ENCODE results near the gene FPR2.
"Not testable (repeated sequence)": the region's sequence is repeated elsewhere in the genome, so short reads cannot be mapped to it uniquely, and the experiment has no call there.

Gene FPR2

DNA sequence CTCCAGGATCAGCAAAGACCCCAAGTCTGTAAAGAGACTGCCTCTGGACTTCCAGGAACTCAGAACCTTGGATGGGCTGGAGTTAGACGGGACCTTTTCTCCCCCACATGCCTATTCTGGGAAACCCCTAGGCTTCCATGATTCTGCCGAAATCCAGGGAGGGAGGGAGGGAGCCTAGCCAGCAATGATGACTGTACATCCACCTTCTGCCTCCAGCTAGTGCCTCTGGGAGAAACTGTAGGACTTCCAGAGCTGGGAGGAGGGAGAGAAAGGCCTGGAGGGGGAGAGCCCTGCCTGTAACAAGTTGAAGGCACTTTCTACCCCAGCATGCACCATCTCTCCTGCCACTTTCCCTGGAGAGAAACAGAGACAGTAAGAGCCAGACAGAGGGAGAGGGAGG lies 31.2 kb upstream of the FPR2 start:
- no peak overlapping the region for H3K27ac Mint-ChIP-seq
- DNase-seq (no peak), ATAC-seq (no peak)
- no peaks in the 10 kb centered on the region for H3K4me1 Mint-ChIP-seq
- no peak overlapping the region for H3K4me3 Mint-ChIP-seq
- H3K27me3 Mint-ChIP-seq = peaks cover 19% of the 10 kb centered on the region
- H3K9me3 Mint-ChIP-seq = peaks cover 11% of the 10 kb centered on the region
- H3K36me3 Mint-ChIP-seq (ENCODE audit: low read depth) = no peaks in the 10 kb centered on the region

DNA sequence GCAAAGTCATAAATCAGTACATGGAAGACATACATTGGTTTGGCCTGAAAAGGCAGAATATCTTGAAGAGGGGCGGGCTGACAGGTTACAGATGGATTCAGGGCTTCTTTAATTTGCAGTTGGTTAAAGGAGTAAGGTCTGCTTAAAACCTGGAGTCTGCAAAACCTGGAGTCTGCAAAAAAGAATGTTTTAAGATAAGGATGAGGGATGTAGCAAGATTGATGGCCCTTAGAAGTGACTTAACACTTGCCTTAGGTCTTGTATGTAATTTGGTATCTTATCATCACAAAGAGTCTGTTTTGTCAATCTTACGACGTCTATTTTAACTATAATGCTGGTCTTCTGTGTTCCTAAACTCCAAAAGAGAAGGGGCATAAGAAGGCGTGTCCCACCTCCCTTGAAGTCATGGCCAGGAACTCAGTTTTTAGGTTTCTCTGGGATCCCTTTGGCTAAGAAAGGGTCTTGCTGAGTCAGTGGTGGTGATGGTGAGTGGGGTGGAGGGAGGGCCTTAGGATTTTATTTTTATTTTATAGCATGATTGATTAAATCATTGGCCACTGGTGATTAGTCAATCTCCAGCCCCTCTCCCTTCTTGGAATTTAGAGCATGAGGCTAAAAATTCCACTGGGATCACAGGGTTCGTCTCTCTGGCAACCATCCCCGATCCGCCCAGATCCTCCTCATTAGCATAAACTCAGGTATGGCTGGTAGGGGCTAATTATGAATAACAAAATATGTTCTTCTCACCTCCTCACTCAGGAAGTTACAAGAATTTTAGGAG lies 27.0 kb upstream of the FPR2 start:
- Mint-ChIP-seq H3K4me1 (no peaks in the 10 kb centered on the region), H3K27ac (no peak overlapping the region), H3K27me3 (peaks cover 6% of the 10 kb centered on the region), H3K4me3 (no peak overlapping the region), H3K9me3 (peaks cover 11% of the 10 kb centered on the region), H3K36me3 (ENCODE audit: low read depth) (no peaks in the 10 kb centered on the region)
- ATAC-seq (no peak), DNase-seq (no peak)

DNA sequence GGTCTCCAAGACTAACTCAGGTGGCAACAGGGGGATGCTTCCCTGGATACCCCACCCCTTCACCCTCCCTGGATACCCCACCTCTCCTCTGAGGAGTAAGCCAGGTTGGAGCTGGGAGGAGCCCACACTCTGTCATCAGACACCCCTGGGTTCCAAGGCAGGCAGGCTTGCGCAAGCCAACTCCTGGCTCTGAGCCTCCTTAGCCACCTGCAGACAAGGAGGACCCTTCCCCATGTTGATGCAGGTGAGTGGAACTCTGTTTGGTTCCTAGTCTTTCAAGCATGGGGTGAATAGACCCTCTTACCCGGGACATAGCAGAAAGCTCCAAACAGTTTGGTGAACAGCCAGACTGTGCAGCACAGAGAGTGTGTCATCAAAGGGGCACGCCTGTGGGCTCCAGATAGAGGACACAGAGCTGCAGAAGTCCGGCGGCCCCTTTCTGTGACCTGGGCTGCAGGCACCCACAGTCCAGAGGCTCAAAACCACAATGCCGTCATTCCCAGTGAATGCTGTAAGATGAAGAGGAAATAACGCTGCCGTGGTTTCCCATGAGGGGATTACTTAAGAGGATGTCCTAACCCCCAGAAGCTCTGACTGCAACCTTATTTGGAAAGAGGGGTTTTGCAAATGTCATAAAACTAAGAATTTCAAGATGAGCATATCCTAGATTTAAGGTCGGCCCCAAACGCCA lies 25.1 kb upstream of the FPR2 start:
- no peak overlapping the region for H3K4me3 Mint-ChIP-seq
- H3K27me3 Mint-ChIP-seq = peaks cover 6% of the 10 kb centered on the region
- no peaks in the 10 kb centered on the region for H3K4me1 Mint-ChIP-seq
- no peaks in the 10 kb centered on the region for H3K36me3 Mint-ChIP-seq (ENCODE audit: low read depth)
- ATAC-seq (no peak), DNase-seq (no peak)
- no peak overlapping the region for H3K27ac Mint-ChIP-seq
- peaks cover 7% of the 10 kb centered on the region for H3K9me3 Mint-ChIP-seq

DNA sequence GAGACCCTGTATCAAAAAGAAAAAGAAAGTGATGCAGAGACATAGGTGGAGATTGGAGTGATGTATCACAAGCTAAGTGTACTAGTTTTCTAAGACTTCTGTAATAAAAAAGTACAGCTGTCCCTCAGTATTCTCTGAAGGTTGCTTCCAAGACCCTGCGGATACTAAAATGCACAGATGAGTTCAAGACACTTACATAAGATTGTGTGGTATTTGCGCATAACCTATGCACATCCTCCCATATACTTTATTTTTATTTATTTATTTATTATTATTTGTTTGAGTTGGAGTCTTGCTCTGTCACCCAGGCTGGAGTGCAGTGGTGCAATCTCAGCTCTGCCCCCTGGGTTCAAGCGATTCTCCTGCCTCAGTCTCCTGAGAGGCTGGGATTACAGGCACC lies 23.6 kb upstream of the FPR2 start:
- Mint-ChIP-seq H3K27me3 (peaks cover 4% of the 10 kb centered on the region), H3K36me3 (ENCODE audit: low read depth) (no peaks in the 10 kb centered on the region), H3K4me3 (no peak overlapping the region), H3K4me1 (no peaks in the 10 kb centered on the region), H3K9me3 (no peaks in the 10 kb centered on the region), H3K27ac (no peak overlapping the region)
- DNase-seq = no peak
- ATAC-seq = no peak

DNA sequence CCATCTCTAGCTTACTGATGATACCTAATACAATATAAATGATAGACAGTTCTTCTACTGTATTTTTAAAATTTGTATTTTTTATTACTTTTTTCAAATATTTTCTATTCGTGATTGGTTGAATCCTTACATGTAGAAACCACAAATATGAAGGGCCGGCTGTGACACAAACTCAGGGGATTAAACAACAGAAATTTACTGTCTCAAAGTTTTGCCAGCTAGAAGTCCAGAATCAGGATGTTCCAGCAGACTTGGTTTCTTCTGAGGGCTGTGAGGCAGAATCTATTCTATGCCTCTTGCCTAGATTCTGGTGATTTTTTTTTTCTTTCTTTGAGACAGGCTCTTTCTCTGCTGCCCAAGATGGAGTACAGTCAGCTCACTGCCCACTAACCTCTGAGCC lies 23.1 kb upstream of the FPR2 start:
- no peak overlapping the region for H3K4me3 Mint-ChIP-seq
- no peak overlapping the region for H3K27ac Mint-ChIP-seq
- no peaks in the 10 kb centered on the region for H3K4me1 Mint-ChIP-seq
- H3K9me3 Mint-ChIP-seq = no peaks in the 10 kb centered on the region
- peaks cover 6% of the 10 kb centered on the region for H3K27me3 Mint-ChIP-seq
- no peaks in the 10 kb centered on the region for H3K36me3 Mint-ChIP-seq (ENCODE audit: low read depth)
- no peak for ATAC-seq
- DNase-seq = no peak

DNA sequence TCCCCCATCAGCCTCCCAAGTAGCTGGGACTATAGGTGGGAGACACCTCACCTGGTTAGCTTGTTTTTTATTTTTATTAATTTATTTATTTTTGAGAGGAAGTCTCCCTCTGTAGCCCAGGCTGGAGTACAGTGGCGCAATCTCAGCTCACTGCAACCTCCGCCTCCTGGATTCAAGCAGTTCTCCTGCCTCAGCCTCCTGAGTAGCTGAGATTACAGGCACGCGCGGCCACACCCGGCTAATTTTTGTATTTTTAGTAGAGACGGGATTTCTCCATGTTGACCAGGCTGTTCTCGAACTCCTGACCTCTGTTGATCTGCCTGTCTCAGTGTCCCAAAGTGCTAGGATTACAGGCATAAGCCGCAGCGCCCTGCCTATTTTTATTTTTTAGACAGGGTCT lies 22.5 kb upstream of the FPR2 start:
- not testable (repeated sequence) for H3K27me3 Mint-ChIP-seq; DNase-seq; H3K9me3 Mint-ChIP-seq; H3K4me3 Mint-ChIP-seq; H3K36me3 Mint-ChIP-seq (ENCODE audit: low read depth); H3K27ac Mint-ChIP-seq; ATAC-seq; H3K4me1 Mint-ChIP-seq

DNA sequence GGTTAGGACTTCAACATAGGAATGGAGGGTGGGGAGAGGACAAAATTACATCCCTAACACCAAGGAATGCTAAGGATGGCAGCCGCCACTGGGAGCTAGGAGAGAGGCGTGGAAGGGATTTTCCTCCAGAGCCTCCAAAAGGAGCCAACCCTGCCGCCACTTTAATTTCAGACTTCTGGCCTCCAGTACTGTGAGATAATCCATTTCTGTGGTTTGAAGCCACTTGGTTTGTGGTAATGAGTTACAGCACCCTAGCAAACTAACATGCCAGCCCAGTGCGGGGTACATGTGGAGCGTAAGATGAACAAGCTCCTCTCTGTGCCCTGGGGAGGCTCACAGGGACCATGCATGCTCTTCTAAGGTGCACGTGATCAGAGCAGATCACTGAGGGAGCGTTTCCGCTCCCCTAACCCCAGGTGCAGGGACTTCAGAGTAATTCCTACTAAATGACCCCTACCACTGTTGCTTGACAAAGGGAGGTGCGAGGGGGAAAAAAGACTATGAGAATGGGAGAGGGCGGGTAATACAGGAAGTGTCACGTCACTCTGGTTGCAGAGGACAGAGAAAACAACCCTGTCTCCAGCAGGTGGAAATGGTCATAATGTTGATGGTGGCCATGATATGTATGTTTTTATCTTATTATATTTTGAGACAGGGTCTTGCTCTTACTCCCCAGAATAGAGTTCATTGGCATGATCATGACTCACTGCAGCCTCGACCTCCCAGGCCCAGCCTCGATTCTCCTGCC lies 21.3 kb upstream of the FPR2 start:
- ATAC-seq (no peak), DNase-seq (no peak)
- no peaks in the 10 kb centered on the region for H3K4me1 Mint-ChIP-seq
- no peak overlapping the region for H3K4me3 Mint-ChIP-seq
- H3K36me3 Mint-ChIP-seq (ENCODE audit: low read depth) = no peaks in the 10 kb centered on the region
- H3K9me3 Mint-ChIP-seq = no peaks in the 10 kb centered on the region
- H3K27ac Mint-ChIP-seq = no peak overlapping the region
- peaks cover 9% of the 10 kb centered on the region for H3K27me3 Mint-ChIP-seq

DNA sequence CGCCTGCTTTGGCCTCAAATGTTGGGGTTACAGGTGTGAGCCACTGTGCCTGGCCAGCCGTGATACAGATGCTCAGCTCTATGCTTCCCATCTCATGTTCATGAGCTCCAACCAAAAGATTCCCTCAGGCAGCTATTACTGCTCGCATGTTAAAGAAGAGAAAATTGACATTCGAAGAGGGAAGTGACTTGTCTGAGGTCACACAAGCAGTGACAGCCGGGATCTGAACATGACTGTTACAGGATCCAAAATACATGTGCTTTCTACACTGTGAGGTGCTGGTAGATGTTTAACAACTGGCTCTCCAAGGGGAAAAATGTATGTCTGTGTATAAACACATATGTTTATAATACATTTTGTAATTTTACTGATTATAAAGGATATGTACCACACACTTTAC lies 20.6 kb upstream of the FPR2 start:
- Mint-ChIP-seq H3K27me3 (peaks cover 7% of the 10 kb centered on the region), H3K36me3 (ENCODE audit: low read depth) (no peaks in the 10 kb centered on the region), H3K27ac (no peak overlapping the region), H3K4me3 (no peak overlapping the region), H3K4me1 (no peaks in the 10 kb centered on the region), H3K9me3 (no peaks in the 10 kb centered on the region)
- DNase-seq = no peak
- no peak for ATAC-seq

DNA sequence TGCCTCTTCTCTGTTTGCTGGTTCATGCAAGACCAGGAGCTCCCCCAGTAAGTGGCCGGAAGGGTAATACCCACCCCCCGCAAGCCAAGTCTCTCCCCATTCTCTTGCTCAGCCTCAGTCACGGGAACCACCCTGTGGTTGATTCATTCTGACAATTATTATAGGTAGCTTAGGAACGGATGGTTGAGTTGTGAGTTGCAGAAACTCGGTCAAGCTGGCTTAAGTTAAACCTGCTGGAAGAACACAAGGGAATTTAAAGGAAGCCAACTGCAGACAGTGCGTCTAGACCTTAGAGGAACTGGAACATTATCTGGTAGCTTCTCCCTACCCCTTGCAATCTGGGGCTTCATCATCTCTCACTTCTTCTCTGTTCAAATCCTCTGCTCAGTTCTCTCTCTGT lies 18.2 kb upstream of the FPR2 start:
- Mint-ChIP-seq H3K4me1 (no peaks in the 10 kb centered on the region), H3K9me3 (no peaks in the 10 kb centered on the region), H3K36me3 (ENCODE audit: low read depth) (no peaks in the 10 kb centered on the region), H3K27me3 (peaks cover 11% of the 10 kb centered on the region), H3K4me3 (no peak overlapping the region), H3K27ac (no peak overlapping the region)
- DNase-seq = no peak
- ATAC-seq = no peak

DNA sequence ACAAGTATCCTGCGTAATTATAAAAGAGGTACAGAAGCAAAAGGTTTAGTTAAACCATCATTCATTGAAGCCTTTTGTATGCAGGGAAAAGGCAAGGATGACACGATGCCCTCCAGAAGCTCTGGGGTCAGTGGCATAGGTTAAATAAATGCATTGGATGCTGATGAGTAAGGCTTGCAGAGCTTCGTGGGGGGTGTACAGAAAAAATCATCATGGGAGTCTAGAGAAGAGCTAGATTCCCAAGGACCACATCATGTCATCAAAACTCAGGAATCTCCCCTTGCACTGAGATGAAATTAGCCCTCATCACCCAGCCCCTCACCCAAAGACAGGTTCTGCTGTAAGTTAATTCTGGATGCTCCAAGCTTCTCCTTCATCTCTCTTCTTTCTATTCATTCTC lies 17.6 kb upstream of the FPR2 start:
- ATAC-seq = no peak
- no peaks in the 10 kb centered on the region for H3K36me3 Mint-ChIP-seq (ENCODE audit: low read depth)
- no peak for DNase-seq
- no peak overlapping the region for H3K27ac Mint-ChIP-seq
- no peaks in the 10 kb centered on the region for H3K9me3 Mint-ChIP-seq
- H3K4me1 Mint-ChIP-seq = no peaks in the 10 kb centered on the region
- H3K4me3 Mint-ChIP-seq = no peak overlapping the region
- H3K27me3 Mint-ChIP-seq = peaks cover 11% of the 10 kb centered on the region

DNA sequence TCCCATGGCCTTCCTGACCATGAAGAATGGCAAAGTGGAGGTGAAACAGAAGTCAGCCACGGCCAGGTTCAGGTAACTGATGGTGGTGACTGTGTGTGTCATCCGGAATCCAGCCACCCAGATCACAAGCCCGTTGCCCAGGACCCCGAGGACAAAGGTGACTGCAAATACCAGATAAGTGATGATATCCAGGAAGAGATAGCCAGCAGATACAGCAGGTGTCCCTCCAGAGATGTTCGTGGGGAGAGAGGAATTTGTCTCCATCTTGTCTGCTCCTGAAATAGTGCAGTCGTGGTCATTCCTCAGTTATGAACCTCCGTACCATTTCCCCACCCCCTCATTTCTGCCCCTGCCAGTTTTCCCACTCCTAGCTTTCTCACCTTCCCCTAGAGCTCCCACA lies 14.2 kb upstream of the FPR2 start:
- Mint-ChIP-seq H3K27me3 (peaks cover 11% of the 10 kb centered on the region), H3K4me3 (no peak overlapping the region), H3K36me3 (ENCODE audit: low read depth) (no peaks in the 10 kb centered on the region), H3K27ac (no peak overlapping the region), H3K9me3 (no peaks in the 10 kb centered on the region), H3K4me1 (no peaks in the 10 kb centered on the region)
- DNase-seq = no peak
- ATAC-seq = no peak

DNA sequence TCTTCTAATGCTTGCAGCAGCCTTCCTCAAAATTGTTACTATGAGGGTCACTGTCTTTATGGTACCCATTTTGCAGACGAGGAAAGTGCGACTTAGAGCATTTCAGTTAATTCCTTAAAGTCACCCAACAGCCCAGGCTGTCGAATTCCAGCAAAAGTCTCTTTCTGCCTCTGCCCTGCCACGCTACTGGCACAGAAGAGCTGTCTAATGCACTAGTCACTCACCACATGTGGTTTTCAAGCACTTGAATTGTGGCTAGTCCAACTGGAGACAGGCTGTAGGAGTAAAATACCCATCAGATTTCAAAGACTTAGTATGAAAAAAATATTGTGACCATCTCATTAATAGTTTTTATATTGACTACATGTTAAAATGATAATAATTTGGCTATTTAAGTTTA lies 11.0 kb upstream of the FPR2 start:
- ATAC-seq = no peak
- no peak for DNase-seq
- Mint-ChIP-seq H3K9me3 (no peaks in the 10 kb centered on the region), H3K4me3 (no peak overlapping the region), H3K27ac (no peak overlapping the region), H3K4me1 (no peaks in the 10 kb centered on the region), H3K27me3 (peaks cover 6% of the 10 kb centered on the region), H3K36me3 (ENCODE audit: low read depth) (no peaks in the 10 kb centered on the region)

DNA sequence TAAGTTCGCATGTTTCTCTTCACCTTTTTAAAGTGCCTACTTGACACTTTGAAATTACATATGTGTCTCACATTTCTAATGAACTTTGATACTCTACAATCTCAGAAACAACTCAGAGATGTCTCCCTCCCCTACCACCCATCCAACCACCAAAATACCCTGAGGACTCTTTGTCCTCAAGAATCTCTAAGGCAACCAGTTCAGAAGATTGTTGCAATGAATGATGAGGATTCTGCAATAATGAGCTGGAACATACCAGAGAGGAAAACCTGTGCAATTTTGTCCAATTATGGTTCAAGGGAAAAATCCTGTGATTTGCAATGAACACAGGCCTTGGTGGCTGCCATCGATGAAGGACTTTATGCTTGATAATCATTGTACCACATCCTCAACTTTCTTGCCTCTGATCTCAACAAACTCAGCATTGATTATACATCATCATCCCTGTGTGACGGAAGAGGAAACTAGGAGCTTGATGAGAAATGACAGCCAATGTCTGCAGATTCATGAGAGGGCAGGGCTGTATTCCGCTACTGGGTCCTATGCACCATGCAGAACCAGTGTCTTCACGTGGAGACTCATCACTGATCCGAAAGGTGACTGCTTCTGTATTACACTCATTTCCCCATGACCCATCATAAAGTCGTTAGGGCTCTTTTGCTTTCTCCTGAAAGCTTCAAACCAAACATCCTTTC lies 10.4 kb upstream of the FPR2 start:
- Mint-ChIP-seq H3K27me3 (peaks cover 3% of the 10 kb centered on the region), H3K9me3 (peaks cover 4% of the 10 kb centered on the region), H3K36me3 (ENCODE audit: low read depth) (no peaks in the 10 kb centered on the region), H3K4me1 (no peaks in the 10 kb centered on the region), H3K27ac (no peak overlapping the region), H3K4me3 (no peak overlapping the region)
- ATAC-seq = no peak
- DNase-seq = no peak

DNA sequence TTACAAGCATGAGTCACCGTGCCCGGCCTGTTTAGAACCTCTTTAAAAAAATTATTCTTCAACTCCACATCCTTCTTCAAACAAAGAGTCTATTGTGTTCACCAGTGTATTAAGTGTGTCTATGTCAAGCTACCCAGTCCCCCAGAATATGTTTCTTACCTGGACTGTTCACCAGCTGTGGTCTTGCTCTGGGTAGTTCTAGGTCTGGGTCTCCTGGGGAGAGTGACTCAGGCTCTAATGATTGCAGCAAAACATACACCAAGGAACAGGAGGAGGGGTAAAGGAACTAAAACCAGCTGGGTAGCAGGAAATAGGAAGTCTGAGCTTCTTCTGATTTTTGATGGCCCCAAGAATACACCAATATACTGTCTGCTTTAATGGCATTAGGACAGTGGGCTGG lies 9.3 kb upstream of the FPR2 start, which contains the start of gene FPR1:
Gene FPR1 (minus strand): TSS at position 224 of the 400 bp plus-strand sequence. CDS start 4,884 bp downstream, outside the sequence.
- Mint-ChIP-seq H3K4me3 (no peak within 1 kb of the TSS), H3K27me3 (peaks cover 3% of the 10 kb centered on the region), H3K9me3 (peaks cover 4% of the 10 kb centered on the region), H3K4me1 (no peaks in the 10 kb centered on the region), H3K27ac (no peak within 1 kb of the TSS), H3K36me3 (ENCODE audit: low read depth) (no peaks in the 10 kb centered on the region)
- DNase-seq (no peak), ATAC-seq (no peak)
